ENCODE data around the gene EDARADD.

EDARADD gene

DNA sequence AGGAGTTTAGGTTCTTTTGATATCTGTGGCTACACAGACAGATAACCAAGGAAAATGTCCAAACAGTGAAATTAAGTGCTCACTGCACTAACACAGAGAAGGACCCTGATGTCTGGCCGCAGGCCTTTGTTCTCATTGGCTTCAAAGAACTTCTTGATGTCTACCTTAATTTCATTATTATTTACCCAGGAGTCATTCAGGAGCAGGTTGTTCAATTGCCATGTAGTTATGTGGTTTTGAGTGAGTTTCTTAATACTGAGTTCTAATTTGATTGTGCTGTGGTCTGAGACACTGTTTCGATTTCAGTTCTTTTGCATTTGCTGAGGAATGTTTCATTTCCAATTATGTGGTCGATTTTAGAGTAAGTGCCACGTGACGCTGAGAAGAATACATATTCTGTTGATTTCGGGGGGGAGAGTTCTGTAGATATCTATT is 114.5 kb downstream of the EDARADD start:
- no peak overlapping the region for H3K4me3 ChIP-seq (ENCODE audit: low read depth, low read length)
- H3K18ac ChIP-seq (ENCODE audit: low read length): no peak overlapping the region
- no peak overlapping the region for H3K14ac ChIP-seq (ENCODE audit: low read length)
- H3K9me3 ChIP-seq (ENCODE audit: insufficient read depth, low read depth, low read length): no peaks in the 10 kb centered on the region
- H3K27ac ChIP-seq (ENCODE audit: low read depth, low read length): no peak overlapping the region
- no peak overlapping the region for H2BK12ac ChIP-seq (ENCODE audit: low read length)
- no peaks in the 10 kb centered on the region for H3K36me3 ChIP-seq (ENCODE audit: control insufficient read depth in 1 of 2, insufficient read depth in 2 of 2, low read length in 2 of 2)
- H4K8ac ChIP-seq (ENCODE audit: low read depth, low read length): no peak overlapping the region
- peaks cover 2% of the 10 kb centered on the region for H3K79me1 ChIP-seq (ENCODE audit: low read length)
- peaks cover 0 to 2% of the 10 kb centered on the region in 2 experiments for H3K4me1 ChIP-seq (ENCODE audit: control insufficient read depth in 1 of 2, insufficient read depth in 2 of 2, low read length in 2 of 2)
- H4K91ac ChIP-seq (ENCODE audit: low read depth, low read length): no peak overlapping the region
- no CpG with 5 or more reads among the region's 6 CpGs for WGBS (ENCODE audit: extremely low coverage, insufficient coverage, insufficient read length)
- H2BK5ac ChIP-seq (ENCODE audit: low read depth, low read length, poor library complexity): no peak overlapping the region
- H2BK120ac ChIP-seq (ENCODE audit: insufficient read depth, low read length, poor library complexity): no peak overlapping the region
- no peak overlapping the region for H3K4ac ChIP-seq (ENCODE audit: low read depth, low read length)
- H3K4me2 ChIP-seq (ENCODE audit: low read length): no peak overlapping the region
- no peak overlapping the region for H3K23ac ChIP-seq (ENCODE audit: low read length)
- H3K9ac ChIP-seq (ENCODE audit: low read length): no peak overlapping the region
- no peak for DNase-seq
- H2AK5ac ChIP-seq (ENCODE audit: low read length): no peak overlapping the region
- no peak overlapping the region for H2AFZ ChIP-seq (ENCODE audit: insufficient read depth, low read length, poor library complexity)
- no peaks in the 10 kb centered on the region for H3K27me3 ChIP-seq (ENCODE audit: insufficient read depth, low read length)
- no peaks in the 10 kb centered on the region for H3K79me2 ChIP-seq (ENCODE audit: control insufficient read depth, insufficient read depth, low read length, poor library complexity)
- no peak overlapping the region for H4K12ac ChIP-seq (ENCODE audit: low read depth, low read length)

DNA sequence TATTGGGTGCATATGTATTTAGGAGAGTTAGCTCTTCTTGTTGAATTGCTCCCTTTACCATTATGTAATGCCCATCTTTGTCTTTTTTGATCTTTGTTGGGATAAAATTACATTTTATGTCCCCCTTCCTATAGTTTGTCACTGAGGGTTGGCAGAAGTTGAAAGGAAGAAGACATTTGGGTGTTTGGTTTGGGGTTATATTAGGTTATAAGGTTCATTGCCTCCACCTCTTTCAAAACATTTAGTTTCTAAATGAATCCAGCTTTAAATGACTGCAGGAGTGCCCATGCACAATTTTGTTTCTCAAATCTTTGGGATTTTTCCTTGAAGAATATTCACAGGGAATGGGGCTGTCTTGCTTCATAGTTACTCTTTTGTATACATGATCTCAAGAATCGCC is 115.1 kb downstream of the EDARADD start:
- no peak overlapping the region for H2BK5ac ChIP-seq (ENCODE audit: low read depth, low read length, poor library complexity)
- H3K27ac ChIP-seq (ENCODE audit: low read depth, low read length): no peak overlapping the region
- no peaks in the 10 kb centered on the region for H3K4me1 ChIP-seq (ENCODE audit: control insufficient read depth in 1 of 2, insufficient read depth in 2 of 2, low read length in 2 of 2)
- H3K4me3 ChIP-seq (ENCODE audit: low read depth, low read length): no peak overlapping the region
- no peak overlapping the region for H4K91ac ChIP-seq (ENCODE audit: low read depth, low read length)
- WGBS (ENCODE audit: extremely low coverage, insufficient coverage, insufficient read length): no CpG with 5 or more reads among the region's 1 CpG
- no peaks in the 10 kb centered on the region for H3K9me3 ChIP-seq (ENCODE audit: insufficient read depth, low read depth, low read length)
- H3K4me2 ChIP-seq (ENCODE audit: low read length): no peak overlapping the region
- H3K79me2 ChIP-seq (ENCODE audit: control insufficient read depth, insufficient read depth, low read length, poor library complexity): no peaks in the 10 kb centered on the region
- H3K23ac ChIP-seq (ENCODE audit: low read length): no peak overlapping the region
- no peak overlapping the region for H2AK5ac ChIP-seq (ENCODE audit: low read length)
- no peak overlapping the region for H2BK12ac ChIP-seq (ENCODE audit: low read length)
- no peaks in the 10 kb centered on the region for H3K79me1 ChIP-seq (ENCODE audit: low read length)
- H3K14ac ChIP-seq (ENCODE audit: low read length): no peak overlapping the region
- H3K27me3 ChIP-seq (ENCODE audit: insufficient read depth, low read length): no peaks in the 10 kb centered on the region
- H3K18ac ChIP-seq (ENCODE audit: low read length): no peak overlapping the region
- H4K8ac ChIP-seq (ENCODE audit: low read depth, low read length): no peak overlapping the region
- DNase-seq: no peak
- no peak overlapping the region for H2AFZ ChIP-seq (ENCODE audit: insufficient read depth, low read length, poor library complexity)
- no peak overlapping the region for H3K9ac ChIP-seq (ENCODE audit: low read length)
- no peak overlapping the region for H2BK120ac ChIP-seq (ENCODE audit: insufficient read depth, low read length, poor library complexity)
- no peak overlapping the region for H4K12ac ChIP-seq (ENCODE audit: low read depth, low read length)
- H3K4ac ChIP-seq (ENCODE audit: low read depth, low read length): no peak overlapping the region
- no peaks in the 10 kb centered on the region for H3K36me3 ChIP-seq (ENCODE audit: control insufficient read depth in 1 of 2, insufficient read depth in 2 of 2, low read length in 2 of 2)

DNA sequence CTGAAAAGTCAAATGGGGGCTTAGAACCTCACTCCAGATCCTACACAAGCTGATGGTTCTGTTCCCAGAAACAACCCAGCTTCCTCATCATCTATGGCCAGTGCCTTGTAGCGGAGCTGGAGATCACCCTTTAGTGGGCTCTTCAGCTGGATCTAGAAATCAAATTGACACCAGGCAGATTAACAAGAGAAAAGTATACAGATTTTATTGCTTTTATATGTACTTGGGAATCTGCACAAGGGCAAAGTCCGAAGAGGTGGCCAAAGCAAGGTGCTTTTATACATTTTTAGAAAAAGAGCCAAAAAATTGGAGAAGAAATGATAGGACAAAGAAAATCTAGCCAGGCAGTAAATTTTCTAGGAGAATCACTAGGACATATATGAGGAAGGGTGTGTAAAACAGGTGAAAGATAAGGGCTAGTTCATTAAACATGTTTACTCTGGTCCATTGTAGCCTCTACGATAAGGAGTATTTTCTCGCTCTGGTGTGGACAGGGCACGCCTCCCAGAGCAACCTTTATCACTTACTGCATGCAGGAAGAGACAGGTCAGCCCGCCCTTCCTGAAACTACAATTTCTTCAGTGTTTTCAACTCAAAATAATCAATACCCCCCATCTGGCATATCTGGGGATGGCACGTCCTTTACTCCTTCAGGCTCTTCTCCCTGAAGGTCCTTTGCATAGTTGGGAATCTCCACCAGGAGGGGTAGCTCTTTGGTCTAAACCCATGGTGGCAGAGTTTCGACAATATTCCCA is 115.7 kb downstream of the EDARADD start:
- Histone ChIP-seq H3K4me1 (ENCODE audit: control insufficient read depth in 1 of 2, insufficient read depth in 2 of 2, low read length in 2 of 2) (no peaks in the 10 kb centered on the region), H3K4ac (ENCODE audit: low read depth, low read length) (no peak overlapping the region)
- WGBS (ENCODE audit: extremely low coverage, insufficient coverage, insufficient read length): no CpG with 5 or more reads among the region's 8 CpGs

DNA sequence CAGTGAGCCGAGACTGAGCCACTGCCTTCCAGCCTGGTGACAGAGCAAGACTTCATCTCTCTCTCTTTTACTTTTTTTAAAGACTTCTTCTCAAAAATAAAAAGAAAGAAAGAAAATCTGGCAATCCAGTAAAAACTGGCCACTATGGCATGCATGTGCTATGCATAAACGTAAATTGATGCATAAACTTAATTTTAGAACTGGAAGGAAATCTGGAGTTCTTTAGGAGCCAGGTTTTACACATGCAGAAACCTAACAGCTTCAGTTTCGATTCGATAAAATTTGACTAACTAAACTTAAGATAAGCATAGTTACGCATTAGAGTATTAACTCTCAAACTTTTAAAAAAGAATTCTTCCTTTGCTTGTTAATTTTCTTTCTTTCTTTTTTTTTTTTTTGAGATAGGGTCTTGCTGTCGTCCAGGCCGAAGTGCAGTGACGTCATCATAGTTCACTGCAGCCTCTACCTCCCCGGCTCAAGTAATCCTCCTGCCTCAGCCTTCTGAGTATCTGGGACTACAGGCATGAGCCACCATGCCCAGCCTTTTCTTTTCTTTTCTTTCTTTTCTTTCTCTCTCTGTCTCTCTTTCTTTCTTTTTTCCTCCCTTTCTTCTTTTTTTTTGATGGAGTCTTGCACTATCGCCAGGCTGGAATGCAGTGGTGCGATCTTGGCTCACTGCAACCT is 117.8 kb downstream of the EDARADD start:
- no peaks in the 10 kb centered on the region for H3K79me1 ChIP-seq (ENCODE audit: low read length)
- H3K9me3 ChIP-seq (ENCODE audit: insufficient read depth, low read depth, low read length): no peaks in the 10 kb centered on the region
- no peaks in the 10 kb centered on the region for H3K4me1 ChIP-seq (ENCODE audit: control insufficient read depth in 1 of 2, insufficient read depth in 2 of 2, low read length in 2 of 2)
- no CpG with 5 or more reads among the region's 11 CpGs for WGBS (ENCODE audit: extremely low coverage, insufficient coverage, insufficient read length)
- H3K36me3 ChIP-seq (ENCODE audit: control insufficient read depth in 1 of 2, insufficient read depth in 2 of 2, low read length in 2 of 2): no peaks in the 10 kb centered on the region
- H4K12ac ChIP-seq (ENCODE audit: low read depth, low read length): no peak overlapping the region
- no peak overlapping the region for H3K4ac ChIP-seq (ENCODE audit: low read depth, low read length)
- no peak overlapping the region for H3K18ac ChIP-seq (ENCODE audit: low read length)
- no peak overlapping the region for H3K4me2 ChIP-seq (ENCODE audit: low read length)
- no peak overlapping the region for H3K4me3 ChIP-seq (ENCODE audit: low read depth, low read length)
- H3K14ac ChIP-seq (ENCODE audit: low read length): no peak overlapping the region
- H3K9ac ChIP-seq (ENCODE audit: low read length): no peak overlapping the region
- no peak overlapping the region for H2BK120ac ChIP-seq (ENCODE audit: insufficient read depth, low read length, poor library complexity)
- no peak overlapping the region for H2AK5ac ChIP-seq (ENCODE audit: low read length)
- H3K27me3 ChIP-seq (ENCODE audit: insufficient read depth, low read length): no peaks in the 10 kb centered on the region
- no peak overlapping the region for H2AFZ ChIP-seq (ENCODE audit: insufficient read depth, low read length, poor library complexity)
- no peak overlapping the region for H3K23ac ChIP-seq (ENCODE audit: low read length)
- DNase-seq: no peak
- no peak overlapping the region for H4K8ac ChIP-seq (ENCODE audit: low read depth, low read length)
- no peak overlapping the region for H2BK12ac ChIP-seq (ENCODE audit: low read length)
- H2BK5ac ChIP-seq (ENCODE audit: low read depth, low read length, poor library complexity): no peak overlapping the region
- no peak overlapping the region for H4K91ac ChIP-seq (ENCODE audit: low read depth, low read length)
- no peaks in the 10 kb centered on the region for H3K79me2 ChIP-seq (ENCODE audit: control insufficient read depth, insufficient read depth, low read length, poor library complexity)
- H3K27ac ChIP-seq (ENCODE audit: low read depth, low read length): no peak overlapping the region

More for the DNA sequence above, 115.7 kb downstream of the EDARADD start:
- Histone ChIP-seq H3K14ac (ENCODE audit: low read length) (no peak overlapping the region), H2BK12ac (ENCODE audit: low read length) (no peak overlapping the region), H3K18ac (ENCODE audit: low read length) (no peak overlapping the region), H3K79me1 (ENCODE audit: low read length) (no peaks in the 10 kb centered on the region), H2BK5ac (ENCODE audit: low read depth, low read length, poor library complexity) (no peak overlapping the region), H2AFZ (ENCODE audit: insufficient read depth, low read length, poor library complexity) (no peak overlapping the region), H4K91ac (ENCODE audit: low read depth, low read length) (no peak overlapping the region), H3K36me3 (ENCODE audit: control insufficient read depth in 1 of 2, insufficient read depth in 2 of 2, low read length in 2 of 2) (no peaks in the 10 kb centered on the region), H2AK5ac (ENCODE audit: low read length) (no peak overlapping the region), H2BK120ac (ENCODE audit: insufficient read depth, low read length, poor library complexity) (no peak overlapping the region), H3K27ac (ENCODE audit: low read depth, low read length) (no peak overlapping the region), H3K79me2 (ENCODE audit: control insufficient read depth, insufficient read depth, low read length, poor library complexity) (no peaks in the 10 kb centered on the region), H3K4me3 (ENCODE audit: low read depth, low read length) (no peak overlapping the region), H3K9ac (ENCODE audit: low read length) (no peak overlapping the region), H4K8ac (ENCODE audit: low read depth, low read length) (no peak overlapping the region), H3K27me3 (ENCODE audit: insufficient read depth, low read length) (no peaks in the 10 kb centered on the region), H3K4me2 (ENCODE audit: low read length) (no peak overlapping the region), H4K12ac (ENCODE audit: low read depth, low read length) (no peak overlapping the region), H3K23ac (ENCODE audit: low read length) (no peak overlapping the region), H3K9me3 (ENCODE audit: insufficient read depth, low read depth, low read length) (no peaks in the 10 kb centered on the region)
- DNase-seq: no peak
